SJSA1 (cell line): ENCODE data around the gene ALAS1. TPM values are rescaled to one million over a fixed set of nuclear protein-coding genes. Genes with fewer than 3 reads are reported as not detected.

Experiments
- DNase-seq, 2 experiments: peaks; one replicate each; pipeline ENCODE4 v3.0.0-alpha.2; 2015 to 2020; ENCODE audit warnings: low spot score in 2 of 2, low read depth in 1 of 2
- H3K27ac ChIP-seq: fragments of 250-450 bp; sonication (Bioruptor Pico); 2 replicates; pipeline ENCODE4 v1.5.1; 2020; ENCODE audit warnings: mild to moderate bottlenecking, moderate library complexity
- H3K27me3 ChIP-seq: fragments of 250-450 bp; sonication (Bioruptor Pico); replicated peaks from 2 replicates; pipeline ENCODE4 v1.5.1; 2020; ENCODE audit warnings: mild to moderate bottlenecking, moderate library complexity
- H3K36me3 ChIP-seq: fragments of 250-450 bp; sonication (Bioruptor Pico); 2 replicates; pipeline ENCODE4 v1.5.1; 2020; ENCODE audit warnings: mild to moderate bottlenecking
- H3K4me1 ChIP-seq: fragments of 250-450 bp; sonication (Bioruptor Pico); replicated peaks from 2 replicates; pipeline ENCODE4 v1.6.1; 2021; ENCODE audit warnings: mild to moderate bottlenecking
- H3K4me3 ChIP-seq: fragments of 250-450 bp; sonication (Bioruptor Pico); 2 replicates; pipeline ENCODE4 v1.5.1; 2020; ENCODE audit warnings: mild to moderate bottlenecking
- H3K9me3 ChIP-seq: fragments of 250-450 bp; sonication (Bioruptor Pico); replicated peaks from 2 replicates; pipeline ENCODE4 v1.5.1; 2020; ENCODE audit warnings: mild to moderate bottlenecking
- total RNA-seq: library from RNA; depleted of rRNA; stranded (reverse); fragments of >200 nt; shearing (Covaris generic); gene quantifications from 2 replicates; pipeline ENCODE4 v1.2.3, GENCODE V29; 2014

Gene ALAS1
- total RNA-seq, 1 experiment from 2014 or later = 44.8 TPM

- H3K4me3 ChIP-seq = no peak overlapping the region
- H3K4me1 ChIP-seq = peaks cover 12% of the 10 kb centered on the region
- H3K27ac ChIP-seq = no peak overlapping the region
- no peaks in the 10 kb centered on the region for H3K9me3 ChIP-seq
- no peak for DNase-seq
- H3K27me3 ChIP-seq = no peaks in the 10 kb centered on the region
- peaks cover 53% of the 10 kb centered on the region for H3K36me3 ChIP-seq
These were observed 17.4 kb downstream of the ALAS1 start for GRCh38 chr3:52215351-52215750.

DNA sequence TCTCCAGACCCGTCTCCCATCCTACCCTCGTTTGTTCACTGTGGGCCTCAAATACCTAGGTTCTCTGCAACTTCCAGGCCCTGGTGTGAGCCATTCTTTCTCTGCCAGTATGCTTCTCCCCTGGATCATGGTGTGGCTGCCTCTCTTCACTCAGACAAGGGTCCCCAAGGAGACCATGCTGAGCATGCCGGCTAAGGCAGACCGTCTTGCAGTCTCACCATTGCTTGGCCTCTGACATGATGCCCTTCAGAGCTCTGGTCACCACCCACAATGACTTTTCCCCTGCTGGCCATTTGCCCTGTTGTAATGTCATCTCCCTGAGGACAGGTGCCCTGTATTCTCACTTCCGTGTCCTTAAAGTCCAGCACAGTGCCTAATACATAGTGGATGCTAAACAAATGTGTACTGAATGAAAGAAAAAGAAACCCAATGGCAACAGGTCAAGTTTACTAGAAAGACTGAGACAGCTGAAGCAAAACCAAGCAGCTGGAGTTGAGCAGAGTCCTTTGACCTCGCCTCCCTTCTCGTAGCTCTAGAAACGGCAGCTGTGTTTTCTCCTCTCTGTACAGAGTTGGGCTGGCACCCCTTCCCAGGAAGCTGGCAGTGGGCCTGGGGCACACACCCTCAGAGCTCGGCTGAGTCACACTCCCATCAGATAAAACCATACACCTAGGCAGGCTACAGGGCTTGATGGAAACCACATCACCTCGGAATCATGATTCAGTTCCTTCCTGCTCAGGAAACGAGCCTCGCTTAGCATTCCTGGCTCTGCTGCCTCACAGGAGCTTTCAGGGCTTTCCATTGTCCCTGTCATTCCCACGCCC is 18.8 kb downstream of the ALAS1 start:
- peaks cover 12% of the 10 kb centered on the region for H3K4me1 ChIP-seq
- DNase-seq = no peak
- H3K36me3 ChIP-seq = peaks cover 39% of the 10 kb centered on the region
- H3K9me3 ChIP-seq = no peaks in the 10 kb centered on the region
- no peaks in the 10 kb centered on the region for H3K27me3 ChIP-seq
- H3K4me3 ChIP-seq = no peak overlapping the region
- H3K27ac ChIP-seq = no peak overlapping the region

DNA sequence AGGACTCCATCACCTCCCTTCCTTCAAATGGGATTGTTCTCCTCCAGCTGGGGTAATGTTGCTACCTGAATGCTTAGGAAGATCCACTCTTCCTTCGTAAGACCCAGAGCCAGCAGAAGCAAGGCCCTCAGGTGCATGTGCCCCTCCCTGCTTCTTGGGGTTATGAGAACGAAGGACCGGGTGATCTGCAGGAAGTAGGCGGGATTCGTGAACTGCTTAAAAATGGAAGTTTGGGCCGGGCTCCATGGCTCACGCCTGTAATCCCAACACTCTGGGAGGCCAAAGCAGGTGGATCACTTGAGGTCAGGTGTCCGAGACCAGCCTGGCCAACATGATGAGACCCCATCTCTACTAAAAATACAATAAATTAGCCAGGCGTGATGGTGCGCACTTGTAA is 19.4 kb downstream of the ALAS1 start:
- DNase-seq = no peak
- H3K4me3 ChIP-seq = no peak overlapping the region
- no peaks in the 10 kb centered on the region for H3K9me3 ChIP-seq
- H3K36me3 ChIP-seq = peaks cover 35% of the 10 kb centered on the region
- H3K27me3 ChIP-seq = no peaks in the 10 kb centered on the region
- H3K4me1 ChIP-seq = peaks cover 12% of the 10 kb centered on the region
- no peak overlapping the region for H3K27ac ChIP-seq

- no peaks in the 10 kb centered on the region for H3K27me3 ChIP-seq
These were observed 20.1 kb downstream of the ALAS1 start for GRCh38 chr3:52218026-52218425.

GRCh38 chr3:52218454-52218853 is 20.5 kb downstream of the ALAS1 start:
- no peaks in the 10 kb centered on the region for H3K27me3 ChIP-seq
- no peak overlapping the region for H3K27ac ChIP-seq
- no peak overlapping the region for H3K4me3 ChIP-seq
- no peaks in the 10 kb centered on the region for H3K9me3 ChIP-seq
- no peak for DNase-seq
- H3K36me3 ChIP-seq = peaks cover 27% of the 10 kb centered on the region
- peaks cover 12% of the 10 kb centered on the region for H3K4me1 ChIP-seq

More at GRCh38 chr3:52218026-52218425, 20.1 kb downstream of the ALAS1 start:
- Histone ChIP-seq H3K4me3 (no peak overlapping the region), H3K27ac (no peak overlapping the region), H3K4me1 (peaks cover 12% of the 10 kb centered on the region), H3K9me3 (no peaks in the 10 kb centered on the region), H3K36me3 (peaks cover 29% of the 10 kb centered on the region)
- no peak for DNase-seq

DNA sequence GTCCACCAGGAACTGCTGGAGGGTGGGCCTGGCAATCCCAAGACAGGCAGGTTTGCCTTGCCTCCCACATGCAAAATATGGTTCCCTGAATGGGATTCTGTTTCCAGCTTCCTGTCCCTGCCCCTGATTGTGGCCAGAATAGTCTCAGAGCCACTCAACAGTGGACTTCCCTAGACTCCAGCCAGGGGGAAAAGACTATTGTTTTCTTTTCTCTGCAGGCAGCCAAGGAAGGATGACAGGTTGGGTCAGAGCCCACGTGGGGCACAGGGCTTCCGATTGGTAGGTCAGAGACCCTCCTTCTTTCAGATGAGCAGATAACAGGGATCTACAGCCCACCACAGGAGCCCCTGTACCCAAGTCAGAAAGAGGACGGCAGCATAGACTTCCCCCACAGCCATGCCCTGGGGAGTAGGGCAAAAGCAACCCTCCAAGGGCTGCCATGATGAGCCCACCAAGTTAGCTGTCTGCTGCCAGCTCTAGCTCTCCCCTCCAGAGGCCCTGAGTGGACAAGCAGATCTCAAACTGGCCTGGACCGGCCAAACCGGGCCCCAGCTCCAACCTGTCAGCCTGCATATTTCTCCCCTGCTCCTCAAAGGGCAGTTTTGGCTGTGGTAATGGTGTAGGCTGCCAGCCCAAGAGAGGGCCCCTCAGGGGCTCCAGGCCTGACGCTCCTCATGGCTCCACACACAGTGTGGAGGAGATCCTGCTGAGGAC is 21.1 kb downstream of the ALAS1 start:
- Histone ChIP-seq H3K27ac (no peak overlapping the region), H3K4me3 (no peak overlapping the region), H3K27me3 (no peaks in the 10 kb centered on the region), H3K4me1 (peaks cover 12% of the 10 kb centered on the region), H3K36me3 (peaks cover 20% of the 10 kb centered on the region), H3K9me3 (no peaks in the 10 kb centered on the region)
- no peak for DNase-seq

DNA sequence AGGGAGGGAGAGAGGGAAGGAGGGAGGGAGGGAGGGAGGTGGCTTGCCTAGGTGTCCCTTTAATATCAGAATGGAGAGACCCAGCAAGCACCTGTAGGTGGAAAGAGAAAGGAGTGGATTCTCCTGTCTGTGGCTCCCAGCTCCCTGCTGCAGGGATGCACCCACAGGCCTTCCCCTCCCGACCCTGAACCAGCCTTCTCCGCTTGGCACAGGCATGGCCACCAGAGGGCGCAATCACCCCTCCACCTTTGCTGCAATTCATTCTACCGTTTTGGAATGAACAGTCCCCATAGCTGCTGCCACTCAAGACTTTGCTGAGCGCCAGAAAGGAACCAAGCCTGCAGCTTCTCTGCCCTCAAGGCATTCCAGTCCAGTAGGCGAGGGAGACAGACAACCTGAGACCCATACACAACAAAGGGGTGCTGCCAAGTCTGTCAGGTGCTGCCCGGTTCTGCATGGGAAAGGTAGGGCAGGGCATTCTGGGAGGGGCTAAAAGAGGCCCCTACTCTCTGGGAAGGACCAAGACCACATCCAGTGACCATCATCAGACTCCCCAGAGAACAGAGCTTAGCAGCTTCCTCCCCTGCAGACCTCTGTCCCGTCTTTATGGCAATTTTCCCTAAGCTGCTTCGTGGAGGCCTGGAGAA is 22.5 kb downstream of the ALAS1 start:
- H3K4me1 ChIP-seq = peaks cover 12% of the 10 kb centered on the region
- DNase-seq = peak; percentile 59 to 78
- H3K9me3 ChIP-seq = no peaks in the 10 kb centered on the region
- no peak overlapping the region for H3K4me3 ChIP-seq
- H3K27me3 ChIP-seq = no peaks in the 10 kb centered on the region
- H3K27ac ChIP-seq = no peak overlapping the region
- peaks cover 6% of the 10 kb centered on the region for H3K36me3 ChIP-seq

GRCh38 chr3:52221141-52221562 is 23.2 kb downstream of the ALAS1 start:
- no peaks in the 10 kb centered on the region for H3K9me3 ChIP-seq
- H3K36me3 ChIP-seq = no peaks in the 10 kb centered on the region
- no peak for DNase-seq
- H3K4me3 ChIP-seq = no peak overlapping the region
- H3K27ac ChIP-seq = no peak overlapping the region
- H3K4me1 ChIP-seq = peaks cover 12% of the 10 kb centered on the region
- no peaks in the 10 kb centered on the region for H3K27me3 ChIP-seq

GRCh38 chr3:52221563-52222318 is 23.8 kb downstream of the ALAS1 start:
- peaks cover 9% of the 10 kb centered on the region for H3K4me1 ChIP-seq
- no peaks in the 10 kb centered on the region for H3K9me3 ChIP-seq
- no peak for DNase-seq

DNA sequence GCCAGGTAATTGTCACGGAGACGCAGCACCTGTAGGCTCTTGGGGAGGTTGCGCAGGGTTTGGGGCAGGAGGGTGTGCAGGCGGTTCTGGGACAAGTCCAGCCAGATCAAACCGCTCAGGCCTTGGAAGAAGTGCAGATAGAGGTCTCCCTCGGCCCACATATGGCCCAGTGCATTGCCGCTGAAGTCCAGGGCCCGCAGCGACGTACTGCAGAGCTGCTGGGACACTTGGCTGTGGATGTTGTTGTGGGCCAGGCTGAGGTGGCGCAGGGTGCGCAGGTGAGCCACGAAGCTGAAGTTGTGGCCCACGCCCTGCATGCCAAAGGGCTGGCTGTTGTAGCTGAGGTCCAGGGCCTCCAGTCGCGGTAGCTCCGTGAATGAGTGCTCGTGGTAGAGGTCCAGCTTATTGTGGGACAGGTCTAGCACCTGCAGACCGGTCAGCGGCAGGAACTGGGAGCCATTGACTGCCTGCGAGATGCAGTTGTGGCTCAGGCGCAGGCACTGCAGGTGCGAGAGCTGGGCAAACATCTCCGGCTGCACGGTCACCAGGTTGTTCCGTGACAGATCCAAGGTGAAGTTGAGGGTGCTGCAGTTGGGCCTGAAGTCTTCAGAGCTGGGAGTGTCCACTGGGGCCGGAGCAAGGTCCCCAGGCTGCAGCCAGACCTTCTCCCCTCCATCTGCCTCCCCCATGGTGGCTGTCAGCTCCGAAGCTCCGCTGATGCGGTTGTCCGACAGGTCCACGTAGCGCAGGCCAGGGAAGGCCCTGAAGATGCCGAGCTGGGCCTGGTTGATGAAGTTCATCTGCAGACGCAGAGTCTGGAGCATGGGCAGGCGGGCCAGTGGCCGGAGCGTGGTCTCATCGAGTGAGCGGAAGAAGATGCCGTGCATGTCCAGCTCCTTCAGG is 24.6 kb downstream of the ALAS1 start:
- DNase-seq = no peak
- H3K9me3 ChIP-seq = no peaks in the 10 kb centered on the region
- H3K27me3 ChIP-seq = no peaks in the 10 kb centered on the region
- no peak overlapping the region for H3K27ac ChIP-seq
- H3K4me3 ChIP-seq = no peak overlapping the region
- H3K4me1 ChIP-seq = peaks cover under 1% of the 10 kb centered on the region
- H3K36me3 ChIP-seq = no peaks in the 10 kb centered on the region

More at GRCh38 chr3:52221563-52222318, 23.8 kb downstream of the ALAS1 start:
- Histone ChIP-seq H3K36me3 (no peaks in the 10 kb centered on the region), H3K4me3 (no peak overlapping the region), H3K27ac (no peak overlapping the region), H3K27me3 (no peaks in the 10 kb centered on the region)

- Histone ChIP-seq H3K36me3 (peaks cover 1% of the 10 kb centered on the region; the same call in 1 of the 2 replicates), H3K4me3 (no peak overlapping the region), H3K4me1 (no peaks in the 10 kb centered on the region), H3K27ac (no peak overlapping the region), H3K27me3 (no peaks in the 10 kb centered on the region), H3K9me3 (no peaks in the 10 kb centered on the region)
- DNase-seq = no peak
These were observed 25.8 kb downstream of the ALAS1 start for GRCh38 chr3:52223449-52224408.
